Erythroblast (primary cell): ENCODE results near the gene MACROD2.

ENCODE experiments used
- GATA1 ChIP-seq: IDR thresholded peaks from 2 replicates; pipeline ENCODE4 v1.6.1; 2011; ENCODE audit warnings: low read depth, mild to moderate bottlenecking, control low read depth, low read length, moderate library complexity
- POLR2A ChIP-seq: IDR thresholded peaks from 2 replicates; pipeline ENCODE4 v1.6.1; 2011; ENCODE audit warnings: mild to moderate bottlenecking, low read length

- TF ChIP-seq POLR2A (no peak), GATA1 (no peak)
Observed at GRCh38 chr20:14957402-14957801, 962.1 kb downstream of the MACROD2 start.
